ENCODE measurements around the gene PHOX2A.

PHOX2A gene

DNA sequence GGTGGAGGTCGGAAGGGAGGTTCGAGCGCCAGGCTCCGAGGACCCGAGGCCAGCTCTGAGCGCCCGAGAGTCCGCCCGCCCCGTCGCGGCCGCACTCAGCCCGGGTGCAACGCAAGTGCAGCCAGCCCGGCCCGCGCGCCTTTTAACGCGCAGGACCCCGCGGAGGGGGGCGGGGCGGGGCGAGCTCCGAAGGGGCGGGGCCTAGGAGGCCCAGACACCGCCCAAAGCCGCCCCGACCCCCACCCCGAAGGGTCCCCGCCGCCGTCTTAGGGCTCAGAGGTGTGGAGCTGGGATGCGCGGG is at the start of gene PHOX2A:
PHOX2A (minus strand) TSS at position 117 of the 301 bp plus-strand sequence. CDS start 172 bp downstream, outside the sequence.
- Histone ChIP-seq H3K4me1 (ENCODE audit: control insufficient read depth, low read length) (peaks cover 3% of the 10 kb centered on the region; the same call in 1 of the 2 replicates), H3K27me3 (ENCODE audit: control insufficient read depth, low read length) (peaks cover 59% of the 10 kb centered on the region), H3K4me3 (ENCODE audit: low read length) (no peak within 1 kb of the TSS), H3K9me3 (ENCODE audit: control insufficient read depth, insufficient read depth, low read length) (no peaks in the 10 kb centered on the region), H3K27ac (ENCODE audit: low read depth, low read length) (no peak within 1 kb of the TSS), H4K20me1 (ENCODE audit: control insufficient read depth, insufficient read depth, low read depth, low read length) (peaks cover under 1% of the 10 kb centered on the region; the same call in 1 of the 2 replicates), H3F3A (ENCODE audit: control insufficient read depth, insufficient read depth) (no peaks in the 10 kb centered on the region), H3K9me2 (replicated peaks; ENCODE audit: control insufficient read depth, low read length) (no peaks in the 10 kb centered on the region), H3K79me2 (ENCODE audit: control insufficient read depth, low read length) (no peaks in the 10 kb centered on the region), H3K4me2 (ENCODE audit: low read length) (no peak within 1 kb of the TSS), H3K36me3 (ENCODE audit: control insufficient read depth, low read length) (no peaks in the 10 kb centered on the region)
- TF ChIP-seq, protein P1, sequence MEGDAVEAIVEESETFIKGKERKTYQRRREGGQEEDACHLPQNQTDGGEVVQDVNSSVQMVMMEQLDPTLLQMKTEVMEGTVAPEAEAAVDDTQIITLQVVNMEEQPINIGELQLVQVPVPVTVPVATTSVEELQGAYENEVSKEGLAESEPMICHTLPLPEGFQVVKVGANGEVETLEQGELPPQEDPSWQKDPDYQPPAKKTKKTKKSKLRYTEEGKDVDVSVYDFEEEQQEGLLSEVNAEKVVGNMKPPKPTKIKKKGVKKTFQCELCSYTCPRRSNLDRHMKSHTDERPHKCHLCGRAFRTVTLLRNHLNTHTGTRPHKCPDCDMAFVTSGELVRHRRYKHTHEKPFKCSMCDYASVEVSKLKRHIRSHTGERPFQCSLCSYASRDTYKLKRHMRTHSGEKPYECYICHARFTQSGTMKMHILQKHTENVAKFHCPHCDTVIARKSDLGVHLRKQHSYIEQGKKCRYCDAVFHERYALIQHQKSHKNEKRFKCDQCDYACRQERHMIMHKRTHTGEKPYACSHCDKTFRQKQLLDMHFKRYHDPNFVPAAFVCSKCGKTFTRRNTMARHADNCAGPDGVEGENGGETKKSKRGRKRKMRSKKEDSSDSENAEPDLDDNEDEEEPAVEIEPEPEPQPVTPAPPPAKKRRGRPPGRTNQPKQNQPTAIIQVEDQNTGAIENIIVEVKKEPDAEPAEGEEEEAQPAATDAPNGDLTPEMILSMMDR (IDR thresholded peaks at IDR 0.05; ENCODE audit: low read depth, low read length, poor library complexity, severe bottlenecking) = no peak
- TF ChIP-seq EZH2phosphoT487 (IDR thresholded peaks at IDR 0.05; ENCODE audit: borderline replicate concordance, low read length) = no peak

DNA sequence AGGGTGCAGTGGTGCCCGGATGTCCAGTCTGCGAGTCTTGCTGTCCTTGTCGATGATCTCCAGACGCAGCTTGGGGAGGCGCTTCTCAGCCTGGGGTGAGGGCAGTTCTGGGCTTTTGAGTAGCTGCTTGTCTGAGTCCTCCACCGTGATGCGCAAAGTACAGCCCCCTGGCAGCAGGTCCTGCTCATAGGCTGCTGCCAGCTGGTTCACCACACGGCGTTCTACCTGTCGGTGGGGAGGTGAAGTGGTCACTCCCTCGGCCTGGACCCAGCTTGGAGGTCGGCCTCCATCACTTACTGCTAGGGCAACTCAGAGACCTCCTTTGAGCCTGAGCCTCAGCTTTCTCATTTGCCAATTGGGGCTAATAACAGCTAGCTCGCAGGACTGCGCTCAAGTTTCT is 49.4 kb upstream of the PHOX2A start:
- Histone ChIP-seq H3K27me3 (ENCODE audit: control insufficient read depth, low read length) (no peaks in the 10 kb centered on the region), H3F3A (ENCODE audit: control insufficient read depth, insufficient read depth) (no peaks in the 10 kb centered on the region), H3K4me2 (ENCODE audit: low read length) (no peak overlapping the region), H3K27ac (ENCODE audit: low read depth, low read length) (no peak overlapping the region), H3K4me1 (ENCODE audit: control insufficient read depth, low read length) (peaks cover 5% of the 10 kb centered on the region), H3K36me3 (ENCODE audit: control insufficient read depth, low read length) (no peaks in the 10 kb centered on the region), H3K4me3 (ENCODE audit: low read length) (no peak overlapping the region), H4K20me1 (ENCODE audit: control insufficient read depth, insufficient read depth, low read depth, low read length) (no peaks in the 10 kb centered on the region), H3K79me2 (ENCODE audit: control insufficient read depth, low read length) (no peaks in the 10 kb centered on the region), H3K9me2 (replicated peaks; ENCODE audit: control insufficient read depth, low read length) (no peaks in the 10 kb centered on the region), H3K9me3 (ENCODE audit: control insufficient read depth, insufficient read depth, low read length) (no peaks in the 10 kb centered on the region)
- TF ChIP-seq EZH2phosphoT487 (IDR thresholded peaks at IDR 0.05; ENCODE audit: borderline replicate concordance, low read length) = no peak
- TF ChIP-seq, protein P1 (IDR thresholded peaks at IDR 0.05; ENCODE audit: low read depth, low read length, poor library complexity, severe bottlenecking) = no peak

DNA sequence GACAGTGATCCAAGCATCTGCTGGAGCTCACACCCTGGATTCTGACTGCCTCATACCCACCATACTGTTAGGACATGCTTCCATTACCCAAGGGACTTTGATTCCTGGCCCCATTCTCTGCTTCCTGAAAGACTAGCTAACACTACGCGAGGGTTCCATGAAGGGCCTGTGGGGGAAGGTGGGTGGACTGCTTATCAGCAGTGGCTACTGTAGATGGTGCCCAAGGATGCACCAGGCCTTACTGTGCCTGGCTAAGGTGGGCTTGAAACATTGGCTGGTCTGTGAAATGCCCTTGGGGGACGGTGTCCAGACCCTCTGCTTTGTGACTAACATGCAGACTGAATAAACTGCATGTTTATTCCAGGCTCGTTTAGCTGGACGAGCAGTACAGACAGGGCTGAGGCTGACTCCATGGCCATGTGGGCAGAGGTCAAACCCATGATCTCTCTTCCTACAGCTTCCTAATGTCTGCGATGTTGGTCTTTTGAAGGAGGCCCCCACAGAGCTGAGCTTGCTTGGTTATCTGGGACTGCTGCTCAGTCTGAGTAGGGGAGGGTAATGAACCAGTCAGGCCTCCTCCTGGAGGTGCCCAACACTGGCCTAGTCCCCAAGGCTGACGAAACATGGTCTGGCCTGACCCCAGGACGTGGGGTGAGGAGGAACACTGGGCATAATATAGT is 48.3 kb upstream of the PHOX2A start:
- Histone ChIP-seq H3K9me3 (ENCODE audit: control insufficient read depth, insufficient read depth, low read length) (no peaks in the 10 kb centered on the region), H3K27ac (ENCODE audit: low read depth, low read length) (no peak overlapping the region), H4K20me1 (ENCODE audit: control insufficient read depth, insufficient read depth, low read depth, low read length) (no peaks in the 10 kb centered on the region), H3K9me2 (replicated peaks; ENCODE audit: control insufficient read depth, low read length) (no peaks in the 10 kb centered on the region), H3K27me3 (ENCODE audit: control insufficient read depth, low read length) (no peaks in the 10 kb centered on the region), H3K79me2 (ENCODE audit: control insufficient read depth, low read length) (no peaks in the 10 kb centered on the region), H3F3A (ENCODE audit: control insufficient read depth, insufficient read depth) (no peaks in the 10 kb centered on the region), H3K36me3 (ENCODE audit: control insufficient read depth, low read length) (no peaks in the 10 kb centered on the region), H3K4me2 (ENCODE audit: low read length) (no peak overlapping the region), H3K4me3 (ENCODE audit: low read length) (no peak overlapping the region), H3K4me1 (ENCODE audit: control insufficient read depth, low read length) (no peaks in the 10 kb centered on the region)
- TF ChIP-seq EZH2phosphoT487 (IDR thresholded peaks at IDR 0.05; ENCODE audit: borderline replicate concordance, low read length) = no peak
- TF ChIP-seq, protein P1 (IDR thresholded peaks at IDR 0.05; ENCODE audit: low read depth, low read length, poor library complexity, severe bottlenecking) = no peak
